ENCODE measurements around the gene CARNS1. TPM values are rescaled to one million over a fixed set of nuclear protein-coding genes. Genes with fewer than 3 reads are reported as not detected.

CARNS1 gene
- polyA plus RNA-seq, 1 donor, result 4.7 TPM

GRCh38 chr11:67370351-67371076 lies 45.0 kb upstream of the CARNS1 start:
- H3K27me3 ChIP-seq (ENCODE audit: control insufficient read depth, insufficient read depth, low read length), result peaks cover 1% of the 10 kb centered on the region
- H3K36me3 ChIP-seq (ENCODE audit: control insufficient read depth, insufficient read depth, low read length), result no peaks in the 10 kb centered on the region
- peak in 1 of 2 donors; percentile 54 for DNase-seq
- peak overlapping the region; percentile 76 for H3K27ac ChIP-seq (ENCODE audit: low read length)
- no peak overlapping the region for H3K4me3 ChIP-seq (ENCODE audit: low read length)
- peaks cover 71% of the 10 kb centered on the region for H3K4me1 ChIP-seq (ENCODE audit: control insufficient read depth, insufficient read depth, low read length)
- H3K9me3 ChIP-seq (ENCODE audit: control insufficient read depth, low read depth, low read length), result no peaks in the 10 kb centered on the region
- WGBS (ENCODE audit: insufficient coverage, low lambda C conversion rate), result no CpG with 5 or more reads among the region's 14 CpGs

GRCh38 chr11:67371189-67371910 lies 44.1 kb upstream of the CARNS1 start:
- H3K9me3 ChIP-seq (ENCODE audit: control insufficient read depth, low read depth, low read length), result no peaks in the 10 kb centered on the region
- peak in 1 of 2 donors; percentile 57 for DNase-seq
- H3K4me3 ChIP-seq (ENCODE audit: low read length), result peak overlapping the region; percentile 50
- H3K27me3 ChIP-seq (ENCODE audit: control insufficient read depth, insufficient read depth, low read length), result peaks cover 9% of the 10 kb centered on the region
- no peaks in the 10 kb centered on the region for H3K36me3 ChIP-seq (ENCODE audit: control insufficient read depth, insufficient read depth, low read length)
- no CpG with 5 or more reads among the region's 8 CpGs for WGBS (ENCODE audit: insufficient coverage, low lambda C conversion rate)
- peak overlapping the region; percentile 71 for H3K27ac ChIP-seq (ENCODE audit: low read length)
- H3K4me1 ChIP-seq (ENCODE audit: control insufficient read depth, insufficient read depth, low read length), result peaks cover 62% of the 10 kb centered on the region

- no peak for DNase-seq
- Histone ChIP-seq H3K27ac (ENCODE audit: low read length) (peak overlapping the region; percentile 71), H3K27me3 (ENCODE audit: control insufficient read depth, insufficient read depth, low read length) (peaks cover 10% of the 10 kb centered on the region), H3K36me3 (ENCODE audit: control insufficient read depth, insufficient read depth, low read length) (no peaks in the 10 kb centered on the region), H3K4me3 (ENCODE audit: low read length) (peak overlapping the region; percentile 50), H3K9me3 (ENCODE audit: control insufficient read depth, low read depth, low read length) (no peaks in the 10 kb centered on the region), H3K4me1 (ENCODE audit: control insufficient read depth, insufficient read depth, low read length) (peaks cover 57% of the 10 kb centered on the region)
- no CpG with 5 or more reads among the region's 16 CpGs for WGBS (ENCODE audit: insufficient coverage, low lambda C conversion rate)
Observed at GRCh38 chr11:67371911-67372320, 43.6 kb upstream of the CARNS1 start.

GRCh38 chr11:67372321-67372992 lies 43.0 kb upstream of the CARNS1 start:
- Histone ChIP-seq H3K36me3 (ENCODE audit: control insufficient read depth, insufficient read depth, low read length) (no peaks in the 10 kb centered on the region), H3K4me1 (ENCODE audit: control insufficient read depth, insufficient read depth, low read length) (peaks cover 51% of the 10 kb centered on the region), H3K27ac (ENCODE audit: low read length) (peak overlapping the region; percentile 71), H3K4me3 (ENCODE audit: low read length) (peak overlapping the region; percentile 50), H3K9me3 (ENCODE audit: control insufficient read depth, low read depth, low read length) (no peaks in the 10 kb centered on the region), H3K27me3 (ENCODE audit: control insufficient read depth, insufficient read depth, low read length) (peaks cover 10% of the 10 kb centered on the region)
- no CpG with 5 or more reads among the region's 78 CpGs for WGBS (ENCODE audit: insufficient coverage, low lambda C conversion rate)
- DNase-seq, result peak in 1 of 2 donors; percentile 54

GRCh38 chr11:67372993-67373647 lies 42.4 kb upstream of the CARNS1 start, which contains the start of gene CLCF1:
CLCF1 (minus strand) TSS chr11:67373598; CDS start chr11:67373539, 59 bp downstream.
- H3K36me3 ChIP-seq (ENCODE audit: control insufficient read depth, insufficient read depth, low read length), result no peaks in the 10 kb centered on the region
- no peaks in the 10 kb centered on the region for H3K9me3 ChIP-seq (ENCODE audit: control insufficient read depth, low read depth, low read length)
- WGBS (ENCODE audit: insufficient coverage, low lambda C conversion rate), result 0% methylated on average over 2 of the region's 76 CpGs
- DNase-seq, result peak in 1 of 2 donors; percentile 77
- peaks cover 45% of the 10 kb centered on the region for H3K4me1 ChIP-seq (ENCODE audit: control insufficient read depth, insufficient read depth, low read length)
- peak within 1 kb of the TSS; percentile 50 for H3K4me3 ChIP-seq (ENCODE audit: low read length)
- peak within 1 kb of the TSS; percentile 71 for H3K27ac ChIP-seq (ENCODE audit: low read length)
- H3K27me3 ChIP-seq (ENCODE audit: control insufficient read depth, insufficient read depth, low read length), result peaks cover 10% of the 10 kb centered on the region

GRCh38 chr11:67373648-67374570 lies 41.6 kb upstream of the CARNS1 start:
- H3K4me1 ChIP-seq (ENCODE audit: control insufficient read depth, insufficient read depth, low read length), result peaks cover 44% of the 10 kb centered on the region
- H3K4me3 ChIP-seq (ENCODE audit: low read length), result peak overlapping the region; percentile 49
- WGBS (ENCODE audit: insufficient coverage, low lambda C conversion rate), result 0% methylated on average over 5 of the region's 40 CpGs
- no peaks in the 10 kb centered on the region for H3K36me3 ChIP-seq (ENCODE audit: control insufficient read depth, insufficient read depth, low read length)
- H3K27ac ChIP-seq (ENCODE audit: low read length), result peak overlapping the region; percentile 52
- DNase-seq, result peak; percentile 82 to 92
- peaks cover 10% of the 10 kb centered on the region for H3K27me3 ChIP-seq (ENCODE audit: control insufficient read depth, insufficient read depth, low read length)
- H3K9me3 ChIP-seq (ENCODE audit: control insufficient read depth, low read depth, low read length), result no peaks in the 10 kb centered on the region

- Histone ChIP-seq H3K27me3 (ENCODE audit: control insufficient read depth, insufficient read depth, low read length) (peaks cover 10% of the 10 kb centered on the region), H3K36me3 (ENCODE audit: control insufficient read depth, insufficient read depth, low read length) (no peaks in the 10 kb centered on the region), H3K27ac (ENCODE audit: low read length) (peak overlapping the region; percentile 52), H3K4me1 (ENCODE audit: control insufficient read depth, insufficient read depth, low read length) (peaks cover 46% of the 10 kb centered on the region), H3K9me3 (ENCODE audit: control insufficient read depth, low read depth, low read length) (no peaks in the 10 kb centered on the region), H3K4me3 (ENCODE audit: low read length) (no peak overlapping the region)
- no CpG with 5 or more reads among the region's 9 CpGs for WGBS (ENCODE audit: insufficient coverage, low lambda C conversion rate)
- DNase-seq, result no peak
Observed at GRCh38 chr11:67374571-67375281, 40.8 kb upstream of the CARNS1 start.

GRCh38 chr11:67375320-67376055 lies 40.0 kb upstream of the CARNS1 start:
- Histone ChIP-seq H3K27ac (ENCODE audit: low read length) (no peak overlapping the region), H3K4me3 (ENCODE audit: low read length) (no peak overlapping the region), H3K9me3 (ENCODE audit: control insufficient read depth, low read depth, low read length) (no peaks in the 10 kb centered on the region), H3K4me1 (ENCODE audit: control insufficient read depth, insufficient read depth, low read length) (peaks cover 47% of the 10 kb centered on the region), H3K36me3 (ENCODE audit: control insufficient read depth, insufficient read depth, low read length) (no peaks in the 10 kb centered on the region), H3K27me3 (ENCODE audit: control insufficient read depth, insufficient read depth, low read length) (peaks cover 10% of the 10 kb centered on the region)
- no peak for DNase-seq
- WGBS (ENCODE audit: insufficient coverage, low lambda C conversion rate), result 75% methylated on average over 2 of the region's 15 CpGs

Measured in large intestine (tissue), 3 donors.